HG03571 (cell line): Measurements from ENCODE around the gene ANKRA2.

Experiments
- ATAC-seq: cut with Tn5 transposase; IDR thresholded peaks from one replicate; pipeline ENCODE4 v1.9.1; 2021; ENCODE audit not compliant: unreplicated experiment

Gene ANKRA2

DNA sequence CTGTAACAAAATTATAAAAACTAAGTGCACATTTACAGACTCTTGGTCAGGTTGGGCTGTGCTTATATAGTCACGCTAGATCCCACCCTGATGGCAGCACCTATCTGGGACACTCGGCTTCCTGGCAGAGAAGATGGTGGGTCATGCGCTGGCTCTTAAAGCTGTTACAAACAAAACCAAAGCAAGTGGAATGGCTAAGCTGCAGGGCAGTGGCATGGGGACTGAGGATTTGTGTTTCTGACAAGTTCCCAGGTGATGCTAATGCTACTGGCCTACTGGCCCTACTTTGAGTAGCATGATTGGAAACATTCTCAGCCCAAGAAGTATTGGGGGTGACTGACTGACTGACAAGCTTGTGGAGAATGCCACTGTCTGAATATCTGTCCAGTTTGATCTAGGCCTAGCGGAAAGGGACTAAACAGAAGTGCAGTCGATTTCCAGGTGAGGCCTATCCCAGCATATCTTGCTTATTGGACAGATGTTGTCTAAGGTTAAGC is 58.9 kb downstream of the ANKRA2 start:
- ATAC-seq = no peak
